ENCODE data around the gene PCNX3. TPM values are rescaled to one million over a fixed set of nuclear protein-coding genes. Genes with fewer than 3 reads are reported as not detected.

PCNX3 gene
- total and polyA plus RNA-seq, 10 of the 15 experiments (the other 5 are each of a cell fraction or from before 2014, with no cell fraction given) = 0.03 to 46.6 (median 8.4) TPM

GRCh38 chr11:65569973-65570918 is 45.3 kb upstream of the PCNX3 start, which contains the start of gene ZNRD2 (continued):
- TF ChIP-seq E2F4 (IDR thresholded peaks at IDR 0.05; ENCODE audit: low read depth, low read length) = no peak
- TF ChIP-seq ZNF217 (IDR thresholded peaks at IDR 0.05) = no peak
- TF ChIP-seq GABPA (IDR thresholded peaks at IDR 0.05; ENCODE audit: low read depth) = no peak
- no peak for TF ChIP-seq NFXL1 (IDR thresholded peaks at IDR 0.05; ENCODE audit: borderline replicate concordance)
- TF ChIP-seq IRF5 (IDR thresholded peaks at IDR 0.05; ENCODE audit: borderline replicate concordance) = no peak
- peak; percentile 81; the same call in 1 of the 2 replicates for TF ChIP-seq ATF3 (IDR thresholded peaks at IDR 0.05; ENCODE audit: borderline replicate concordance, extremely low read depth, low read depth, low read length)
- TF ChIP-seq MLLT1 (IDR thresholded peaks at IDR 0.05) = 0 out of 2 replicates have a peak, but pooled peaks have one; percentile 14
- peak; percentile 95 for TF ChIP-seq MEF2B (IDR thresholded peaks at IDR 0.05; ENCODE audit: partially characterized antibody, poor library complexity, severe bottlenecking)
- peak; percentile 76; the same call in 1 of the 2 replicates for TF ChIP-seq NKRF (conservative IDR thresholded peaks at IDR 0.05)
- peak; percentile 96 for TF ChIP-seq IKZF1 (conservative IDR thresholded peaks at IDR 0.05)
- peak; percentile 41; the same call in 1 of the 2 replicates for TF ChIP-seq RFX5 (IDR thresholded peaks at IDR 0.05; ENCODE audit: low read depth, low read length)
- TF ChIP-seq CHD1 (IDR thresholded peaks at IDR 0.05; ENCODE audit: low read depth, low read length) = no peak; the same call in 1 of the 2 replicates
- TF ChIP-seq STAT1 (conservative IDR thresholded peaks at IDR 0.05) = peak; percentile 27; the same call in 1 of the 2 replicates
- no peak for TF ChIP-seq E2F8 (IDR thresholded peaks at IDR 0.05; ENCODE audit: low read depth, partially characterized antibody)
- TF ChIP-seq E4F1 (IDR thresholded peaks at IDR 0.05; ENCODE audit: borderline replicate concordance, partially characterized antibody) = peak; percentile 43
